Fibroblast of skin of back (primary cell): Measurements from ENCODE around the gene HORMAD2.

Source experiments
- DNase-seq: peaks from one replicate; pipeline ENCODE4 v3.0.0-alpha.2; 2013

Gene HORMAD2

GRCh38 chr22:30113494-30113893 lies 33.2 kb downstream of the HORMAD2 start:
- no peak for DNase-seq

- no peak for DNase-seq
Measured at GRCh38 chr22:30114361-30114760, 34.1 kb downstream of the HORMAD2 start.

GRCh38 chr22:30115705-30116104 lies 35.4 kb downstream of the HORMAD2 start:
- DNase-seq, result no peak

DNA sequence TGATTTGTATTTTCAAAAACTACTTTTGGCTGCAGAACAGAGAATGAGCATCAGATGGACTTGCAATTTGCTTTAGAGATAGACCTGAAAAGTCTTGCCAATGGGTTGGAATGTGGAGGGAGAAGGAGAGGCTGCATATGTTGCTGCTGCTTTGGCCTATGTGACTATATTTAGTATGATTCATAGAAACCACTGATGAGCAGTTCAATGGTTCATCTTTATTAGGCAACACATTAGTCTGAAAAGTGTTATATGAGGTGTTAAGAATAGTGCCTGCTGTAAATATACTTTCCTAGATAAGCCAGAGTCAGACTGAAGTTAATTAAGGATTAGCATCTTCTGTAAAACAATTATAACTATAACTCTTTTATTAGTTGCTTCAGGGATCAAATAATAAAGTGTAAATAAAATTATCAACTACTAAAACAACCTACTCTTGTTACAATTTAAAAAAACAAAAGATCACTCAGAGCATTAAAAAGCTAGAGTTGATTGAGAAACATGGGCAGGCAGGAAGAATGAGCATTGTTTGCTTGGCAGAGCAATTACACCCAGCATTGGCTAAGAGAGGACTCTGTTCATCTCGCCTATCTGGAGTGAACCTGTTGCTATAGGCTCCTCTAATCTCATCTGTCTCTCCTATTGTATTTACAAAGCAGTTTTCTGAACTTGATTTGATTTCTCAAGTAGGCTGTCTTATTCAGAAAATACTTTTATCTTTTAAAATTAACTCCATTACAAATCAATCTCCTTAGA lies 36.3 kb downstream of the HORMAD2 start:
- peak; percentile 68 for DNase-seq

DNA sequence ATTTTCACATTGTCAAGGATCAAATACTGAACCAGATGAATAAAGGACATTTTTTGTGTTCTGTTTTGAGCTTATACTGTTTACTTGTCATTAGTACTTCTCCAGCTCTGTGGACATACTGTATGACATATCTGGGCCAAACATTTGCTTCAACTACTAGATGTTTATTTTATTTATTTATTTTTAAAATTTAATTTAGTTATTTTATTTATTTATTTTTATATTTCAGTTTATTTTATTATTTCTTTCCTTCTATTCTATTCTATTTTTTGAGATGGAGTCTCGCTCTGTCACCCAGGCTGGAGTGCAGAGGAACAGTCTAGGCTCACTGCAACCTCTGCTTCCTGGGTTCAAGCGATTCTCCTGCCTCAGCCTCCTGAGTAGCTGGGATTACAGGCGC lies 37.0 kb downstream of the HORMAD2 start:
- no peak for DNase-seq

GRCh38 chr22:30118291-30118690 lies 38.0 kb downstream of the HORMAD2 start:
- no peak for DNase-seq

DNA sequence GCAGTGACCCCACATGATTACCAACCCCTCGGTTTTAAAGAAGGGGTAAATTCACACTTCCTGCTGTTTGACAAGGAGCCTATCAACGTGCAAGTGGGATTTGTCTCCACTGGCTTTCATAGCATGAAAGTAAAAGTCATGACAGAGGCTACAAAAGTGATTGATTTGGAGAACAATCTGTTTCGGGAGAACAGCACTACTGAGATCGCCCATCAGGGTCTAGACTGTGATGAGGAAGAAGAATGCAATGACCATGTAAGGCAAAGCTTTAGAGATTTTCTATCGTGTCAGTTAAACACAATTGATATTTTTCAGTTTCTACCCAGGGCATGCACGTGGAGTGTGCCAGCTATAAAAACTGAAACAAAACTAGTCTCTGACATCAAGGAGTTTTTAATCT lies 41.7 kb downstream of the HORMAD2 start:
- DNase-seq, result no peak

GRCh38 chr22:30123463-30123862 lies 43.2 kb downstream of the HORMAD2 start:
- no peak for DNase-seq

GRCh38 chr22:30127749-30128166 lies 47.5 kb downstream of the HORMAD2 start:
- DNase-seq, result peak; percentile 76

DNA sequence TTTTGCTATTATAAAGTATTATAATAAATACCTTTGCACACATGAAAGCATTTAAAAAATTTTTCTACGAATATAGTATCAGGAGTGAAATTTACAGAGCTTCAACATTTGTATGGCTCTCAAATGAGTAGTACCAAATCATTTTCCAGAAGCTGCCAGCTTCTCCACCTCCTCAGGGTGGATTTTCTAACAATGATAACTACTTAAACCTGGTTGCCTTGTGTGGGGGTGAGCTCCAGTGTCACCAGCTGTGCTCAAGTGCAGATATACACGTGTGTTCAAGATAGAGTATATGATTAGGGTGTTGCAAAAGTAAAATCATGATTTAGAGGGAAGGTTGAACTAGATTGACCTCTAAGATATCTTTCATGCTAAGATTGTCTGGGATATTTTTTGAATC lies 48.2 kb downstream of the HORMAD2 start:
- no peak for DNase-seq

DNA sequence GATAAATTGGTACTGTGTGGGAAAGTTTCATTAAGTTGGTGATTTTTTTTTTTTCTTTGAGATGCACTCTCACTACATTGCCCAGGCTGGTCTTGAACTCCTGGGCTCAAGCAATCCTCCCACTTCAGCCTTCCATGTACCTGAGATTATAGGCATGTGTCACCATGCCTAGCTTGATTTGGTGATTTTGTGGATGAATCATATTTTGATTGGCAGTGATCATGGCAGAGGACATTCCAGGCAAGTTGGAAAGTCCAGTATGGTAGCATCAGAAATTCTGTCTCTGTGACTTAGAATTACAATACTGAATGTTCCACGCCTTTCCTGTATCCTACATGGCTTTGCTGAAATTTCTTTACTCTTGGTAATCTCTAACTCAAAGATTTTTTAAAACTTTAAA lies 49.4 kb downstream of the HORMAD2 start:
- peak; percentile 20 for DNase-seq

DNA sequence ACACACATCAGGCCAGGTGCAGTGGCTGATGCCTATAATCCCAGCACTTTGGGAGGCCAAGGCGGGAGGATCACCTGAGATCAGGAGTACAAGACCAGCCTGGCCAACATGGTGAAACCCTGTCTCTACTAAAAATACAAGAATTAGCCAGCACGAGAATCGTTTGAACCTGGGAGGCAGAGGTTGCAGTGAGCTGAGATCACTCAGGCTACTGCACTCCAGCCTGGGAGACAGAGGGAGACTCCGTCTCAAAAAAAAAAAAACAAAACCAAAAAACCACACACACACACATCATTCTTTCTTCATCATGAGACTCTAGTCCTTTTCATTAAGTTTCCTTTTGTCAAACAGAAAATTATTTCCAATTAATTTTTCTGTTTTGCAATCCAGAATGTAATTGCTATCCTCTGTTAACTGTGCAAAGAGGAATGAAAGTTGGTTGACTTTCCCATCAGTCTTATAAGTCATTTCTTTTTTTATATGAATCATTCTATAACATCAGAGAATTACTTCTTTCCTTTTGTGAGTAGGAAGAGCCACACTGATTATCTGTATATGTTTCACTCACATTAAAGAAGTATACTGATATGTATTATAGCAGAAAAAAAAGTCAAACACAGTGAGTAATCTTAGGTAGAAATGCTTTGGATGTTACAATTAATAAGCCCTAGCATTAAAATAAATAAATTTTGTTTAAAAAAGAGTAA lies 52.2 kb downstream of the HORMAD2 start:
- no peak for DNase-seq

- no peak for DNase-seq
Measured at GRCh38 chr22:30140414-30140813, 60.1 kb downstream of the HORMAD2 start.

DNA sequence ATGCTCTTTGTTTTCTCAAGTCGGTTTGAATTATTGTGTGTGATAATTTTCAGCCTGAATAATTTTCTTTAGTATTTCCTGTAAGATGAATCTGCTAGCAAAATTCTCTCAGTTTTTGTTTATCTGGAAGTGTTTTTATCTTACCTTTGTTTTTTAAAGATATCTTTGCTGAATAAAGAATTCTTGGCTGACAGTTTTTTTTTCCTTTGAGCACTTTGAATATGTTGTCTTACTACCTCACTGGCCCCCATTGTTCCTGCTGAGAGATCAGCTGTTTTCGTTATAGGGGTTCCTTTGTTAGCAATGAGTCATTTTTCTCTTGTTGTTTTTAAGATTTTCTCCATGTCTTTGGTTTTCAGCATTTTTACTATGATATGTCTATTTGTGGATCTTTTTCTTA lies 63.0 kb downstream of the HORMAD2 start:
- peak; percentile 21 for DNase-seq

GRCh38 chr22:30144391-30144790 lies 64.1 kb downstream of the HORMAD2 start:
- no peak for DNase-seq

GRCh38 chr22:30150212-30150611 lies 69.9 kb downstream of the HORMAD2 start:
- no peak for DNase-seq

DNA sequence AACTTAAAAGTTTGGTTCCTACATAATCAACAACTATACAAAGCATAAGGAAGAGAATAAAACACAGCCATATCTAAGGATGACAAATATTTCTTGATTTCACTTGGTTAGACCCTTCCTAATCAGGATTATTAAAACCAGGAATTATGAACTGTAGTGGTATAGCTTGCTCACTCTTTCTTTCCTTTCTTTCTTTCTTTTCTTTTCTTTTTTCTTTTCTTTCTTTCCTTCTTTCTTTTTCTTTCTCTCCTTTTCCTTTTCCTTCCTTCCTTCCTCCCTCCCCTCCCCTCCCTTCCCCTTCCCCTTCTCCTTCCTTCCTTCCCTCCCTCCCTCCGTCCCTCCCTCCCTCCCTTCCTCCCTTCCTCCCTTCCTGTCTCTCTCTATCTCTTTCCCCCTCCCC lies 78.0 kb downstream of the HORMAD2 start:
- no peak for DNase-seq

DNA sequence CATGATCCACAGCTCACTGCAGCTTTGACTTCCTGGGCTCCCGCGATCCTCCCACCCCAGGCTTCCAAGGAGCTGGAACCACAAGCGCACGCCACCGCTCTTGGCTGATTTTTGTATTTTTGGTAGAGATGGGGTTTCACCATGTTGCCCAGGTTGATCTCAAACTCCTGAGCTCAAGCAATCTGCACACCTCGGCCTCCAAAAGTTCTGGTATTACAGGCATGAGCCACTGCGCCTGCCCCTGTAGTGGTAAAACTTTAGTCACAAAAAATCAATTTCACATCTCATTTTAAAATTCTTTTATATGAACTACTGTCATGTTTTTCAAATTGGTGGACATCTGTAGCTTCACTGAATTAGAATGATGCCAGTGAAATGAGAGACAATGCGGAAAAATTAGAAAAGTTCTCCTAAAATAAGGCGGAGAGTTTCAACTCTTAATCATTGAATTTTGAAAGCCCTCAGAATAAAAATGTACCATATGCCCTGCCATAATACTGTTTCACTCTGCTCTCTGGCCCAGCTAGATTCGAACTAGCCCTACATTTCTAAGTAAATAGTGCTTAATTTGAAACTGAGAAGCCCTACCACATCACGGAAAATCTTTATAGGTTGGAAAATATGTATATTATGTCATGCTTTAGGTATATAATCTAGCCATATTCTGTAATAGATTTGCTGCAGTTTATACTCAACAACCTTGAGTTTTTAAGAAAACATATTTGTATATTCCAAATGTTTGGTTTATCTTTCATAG lies 78.7 kb downstream of the HORMAD2 start:
- DNase-seq, result peak; percentile 29

- DNase-seq, result peak; percentile 73
Measured at GRCh38 chr22:30159561-30160353, 79.5 kb downstream of the HORMAD2 start.

GRCh38 chr22:30161051-30161469 lies 80.8 kb downstream of the HORMAD2 start:
- no peak for DNase-seq

- DNase-seq, result peak; percentile 15
Measured at GRCh38 chr22:30167296-30167695, 87.0 kb downstream of the HORMAD2 start.

- DNase-seq, result no peak
Measured at GRCh38 chr22:30167734-30168133, 87.5 kb downstream of the HORMAD2 start.

GRCh38 chr22:30169002-30169401 lies 88.7 kb downstream of the HORMAD2 start:
- no peak for DNase-seq
